Left lung (tissue), 10 donors: ENCODE results near the gene PRDM13. TPM values are rescaled to one million over a fixed set of nuclear protein-coding genes. Genes with fewer than 3 reads are reported as not detected.

Experiments used
- ATAC-seq: fragments of 200-7000 bp; cut with Tn5 transposase; one replicate; pipeline ENCODE4 v1.9.1; 2020; ENCODE audit warnings: moderate library complexity
- DNase-seq, 4 donors: peaks; one replicate each; pipeline ENCODE4 v3.0.0-alpha.2; 2013 to 2020
- H3K27ac ChIP-seq, 2 donors: fragments of 200-600 bp; sonication (generic) in 1 of 2; one replicate each; pipeline versions ENCODE4 v1.5.0 to v1.8.0; 2020 to 2021
- H3K27me3 ChIP-seq, 2 donors: fragments of 200-600 bp; sonication (generic) in 1 of 2; one replicate each; pipeline versions ENCODE4 v1.5.0 to v1.8.0; 2020 to 2021
- H3K36me3 ChIP-seq, 2 donors: fragments of 200-600 bp; sonication (generic) in 1 of 2; one replicate each; pipeline versions ENCODE4 v1.5.0 to v1.8.0; 2020 to 2021
- H3K4me1 ChIP-seq, 2 donors: fragments of 200-600 bp; one replicate each; pipeline ENCODE4 v1.8.0; 2021
- H3K4me3 ChIP-seq, 2 donors: fragments of 200-600 bp; sonication (generic) in 1 of 2; one replicate each; pipeline versions ENCODE4 v1.5.0 to v1.8.0; 2020 to 2021; ENCODE audit warnings: mild to moderate bottlenecking in 1 of 2
- H3K9me3 ChIP-seq, 2 donors: fragments of 200-600 bp; sonication (generic) in 1 of 2; one replicate each; pipeline versions ENCODE4 v1.5.0 to v1.8.0; 2020 to 2021
- CTCF ChIP-seq, 2 donors: fragments of 200-600 bp; sonication (generic) in 1 of 2; IDR thresholded peaks; one replicate each; pipeline versions ENCODE4 v1.5.0 to v1.8.0; 2021; ENCODE audit warnings: antibody characterized with exemption in 2 of 2
- intact Hi-C, 2 donors: fragments of 100-400 bp; cut with DNase I; formaldehyde crosslinking; loops; one replicate each; pipeline versions ENCODE4 v1.11.2 to v1.14.2; 2022
- polyA plus RNA-seq, 6 donors: library from polyadenylated mRNA; unstranded; fragments of 120-200 nt; gene quantifications; one replicate each; pipeline ENCODE4 v1.2.1, GENCODE V29; 2013; ENCODE audit not compliant: insufficient read length in 6 of 6
- total RNA-seq, 2 donors: library from RNA; stranded (reverse); fragmentation: NEBNext Ultra II Directional; extraction: Animal tissue kit (Norgen Biotek cat#: 25700); gene quantifications; one replicate each; pipeline ENCODE4 v1.2.1, GENCODE V29; 2021
- donor health status: DM: no; HTN: yes; CAD: no.
- donor health status: DM: no; HTN: no; CAD: no.

Gene PRDM13
- total and polyA plus RNA-seq, 8 donors: not detected

- Histone ChIP-seq H3K36me3 (no peaks in the 10 kb centered on the region), H3K9me3 (no peaks in the 10 kb centered on the region), H3K27ac (peak within 1 kb of the TSS; percentile 85 to 86), H3K4me3 (peak within 1 kb of the TSS; percentile 73 to 88), H3K27me3 (no peaks in the 10 kb centered on the region), H3K4me1 (peaks cover 4 to 23% of the 10 kb centered on the region in 2 donors)
- peak; percentile 91 to 96 (median 94) for DNase-seq
- no peak for TF ChIP-seq CTCF (IDR thresholded peaks at IDR 0.05)
- intact Hi-C loops: no loop called here
- ATAC-seq: peak; percentile 99
These were observed 38.3 kb upstream of the PRDM13 start, which contains the start of gene CCNC for GRCh38 chr6:99568103-99568933. CCNC (minus strand) TSS chr6:99568660; CDS start chr6:99568527, 133 bp downstream.

GRCh38 chr6:99573980-99574617 is 32.5 kb upstream of the PRDM13 start:
- no peak overlapping the region for H3K27ac ChIP-seq
- ATAC-seq (no peak), DNase-seq (no peak)
- intact Hi-C loops: no loop called here
- H3K4me3 ChIP-seq: no peak overlapping the region
- no peaks in the 10 kb centered on the region for H3K4me1 ChIP-seq
- TF ChIP-seq CTCF (IDR thresholded peaks at IDR 0.05): no peak
- no peaks in the 10 kb centered on the region for H3K27me3 ChIP-seq
- H3K9me3 ChIP-seq: no peaks in the 10 kb centered on the region
- H3K36me3 ChIP-seq: no peaks in the 10 kb centered on the region

- ATAC-seq (no peak), DNase-seq (no peak)
- Histone ChIP-seq H3K4me1 (no peaks in the 10 kb centered on the region), H3K36me3 (no peaks in the 10 kb centered on the region), H3K27ac (no peak overlapping the region), H3K4me3 (no peak overlapping the region), H3K9me3 (no peaks in the 10 kb centered on the region), H3K27me3 (peaks cover 0 to 1% of the 10 kb centered on the region in 2 donors)
- intact Hi-C loops: no loop called here
- no peak for TF ChIP-seq CTCF (IDR thresholded peaks at IDR 0.05)
These were observed 30.9 kb upstream of the PRDM13 start for GRCh38 chr6:99575544-99576227.

- H3K4me1 ChIP-seq: no peaks in the 10 kb centered on the region
- intact Hi-C loops: no loop called here
- peaks cover 0 to 27% of the 10 kb centered on the region in 2 donors for H3K27me3 ChIP-seq
- ATAC-seq (no peak), DNase-seq (no peak)
- no peak overlapping the region for H3K27ac ChIP-seq
- no peaks in the 10 kb centered on the region for H3K9me3 ChIP-seq
- H3K4me3 ChIP-seq: no peak overlapping the region
- no peak for TF ChIP-seq CTCF (IDR thresholded peaks at IDR 0.05)
- H3K36me3 ChIP-seq: no peaks in the 10 kb centered on the region
These were observed 26.9 kb upstream of the PRDM13 start for GRCh38 chr6:99579781-99580180.

GRCh38 chr6:99587792-99588191 is 18.8 kb upstream of the PRDM13 start:
- ATAC-seq: no peak
- Histone ChIP-seq H3K9me3 (no peaks in the 10 kb centered on the region), H3K4me3 (no peak overlapping the region), H3K4me1 (peaks cover 7 to 43% of the 10 kb centered on the region in 2 donors), H3K27me3 (peaks cover 54 to 68% of the 10 kb centered on the region in 2 donors), H3K27ac (no peak overlapping the region), H3K36me3 (no peaks in the 10 kb centered on the region)
- intact Hi-C loops: no loop called here
- no peak for TF ChIP-seq CTCF (IDR thresholded peaks at IDR 0.05)
- DNase-seq: no peak
